Fibroblast of mammary gland (primary cell): ENCODE results near the gene SLC4A9.
A peak's percentile ranks its signal among the peaks of the same experiment; 100 is the strongest.

Experiments used
- DNase-seq: peaks from one replicate; pipeline ENCODE4 v3.0.0-alpha.2; 2010; ENCODE audit warnings: low read depth
- H3K4me3 ChIP-seq: 2 replicates; pipeline ENCODE4 v1.5.1; 2011; ENCODE audit warnings: low read depth, mild to moderate bottlenecking, low read length, moderate library complexity; ENCODE audit not compliant: control insufficient read depth
- CTCF ChIP-seq: conservative IDR thresholded peaks from 2 replicates; pipeline ENCODE4 v1.5.1; 2011; ENCODE audit warnings: low read depth, low read length, inconsistent platforms; ENCODE audit not compliant: control insufficient read depth, insufficient read depth

SLC4A9 gene

GRCh38 chr5:140318792-140319191, 41.2 kb upstream of the SLC4A9 start:
- no peak for TF ChIP-seq CTCF
- no peak for DNase-seq
- H3K4me3 ChIP-seq: no peak overlapping the region

GRCh38 chr5:140319833-140320232, 40.2 kb upstream of the SLC4A9 start:
- no peak for DNase-seq
- TF ChIP-seq CTCF: no peak

GRCh38 chr5:140321796-140322195, 38.2 kb upstream of the SLC4A9 start:
- no peak for TF ChIP-seq CTCF
- DNase-seq: no peak
- no peak overlapping the region for H3K4me3 ChIP-seq

More at GRCh38 chr5:140319833-140320232, 40.2 kb upstream of the SLC4A9 start:
- H3K4me3 ChIP-seq: no peak overlapping the region

- TF ChIP-seq CTCF: no peak
- no peak overlapping the region for H3K4me3 ChIP-seq
- peak; percentile 94 for DNase-seq
Measured at GRCh38 chr5:140322751-140323731, 37.0 kb upstream of the SLC4A9 start.

- no peak overlapping the region for H3K4me3 ChIP-seq
- DNase-seq: peak; percentile 81
- no peak for TF ChIP-seq CTCF
Measured at GRCh38 chr5:140324041-140324600, 35.9 kb upstream of the SLC4A9 start.

- no peak overlapping the region for H3K4me3 ChIP-seq
- DNase-seq: peak; percentile 96
- TF ChIP-seq CTCF: no peak
Measured at GRCh38 chr5:140324617-140325241, 35.3 kb upstream of the SLC4A9 start.
